GM19023 (cell line): ENCODE data around the gene NABP1.
A peak's percentile ranks its signal among the peaks of the same experiment; 100 is the strongest.
"Not testable (repeated sequence)": the region's sequence is repeated elsewhere in the genome, so short reads cannot be mapped to it uniquely, and the experiment has no call there.

Experiments
- ATAC-seq: cut with Tn5 transposase; IDR thresholded peaks from one replicate; pipeline ENCODE4 v1.9.1; 2021; ENCODE audit warnings: mild to moderate bottlenecking, moderate library complexity; ENCODE audit not compliant: unreplicated experiment

The NABP1 gene, protein sequence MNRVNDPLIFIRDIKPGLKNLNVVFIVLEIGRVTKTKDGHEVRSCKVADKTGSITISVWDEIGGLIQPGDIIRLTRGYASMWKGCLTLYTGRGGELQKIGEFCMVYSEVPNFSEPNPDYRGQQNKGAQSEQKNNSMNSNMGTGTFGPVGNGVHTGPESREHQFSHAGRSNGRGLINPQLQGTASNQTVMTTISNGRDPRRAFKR

DNA sequence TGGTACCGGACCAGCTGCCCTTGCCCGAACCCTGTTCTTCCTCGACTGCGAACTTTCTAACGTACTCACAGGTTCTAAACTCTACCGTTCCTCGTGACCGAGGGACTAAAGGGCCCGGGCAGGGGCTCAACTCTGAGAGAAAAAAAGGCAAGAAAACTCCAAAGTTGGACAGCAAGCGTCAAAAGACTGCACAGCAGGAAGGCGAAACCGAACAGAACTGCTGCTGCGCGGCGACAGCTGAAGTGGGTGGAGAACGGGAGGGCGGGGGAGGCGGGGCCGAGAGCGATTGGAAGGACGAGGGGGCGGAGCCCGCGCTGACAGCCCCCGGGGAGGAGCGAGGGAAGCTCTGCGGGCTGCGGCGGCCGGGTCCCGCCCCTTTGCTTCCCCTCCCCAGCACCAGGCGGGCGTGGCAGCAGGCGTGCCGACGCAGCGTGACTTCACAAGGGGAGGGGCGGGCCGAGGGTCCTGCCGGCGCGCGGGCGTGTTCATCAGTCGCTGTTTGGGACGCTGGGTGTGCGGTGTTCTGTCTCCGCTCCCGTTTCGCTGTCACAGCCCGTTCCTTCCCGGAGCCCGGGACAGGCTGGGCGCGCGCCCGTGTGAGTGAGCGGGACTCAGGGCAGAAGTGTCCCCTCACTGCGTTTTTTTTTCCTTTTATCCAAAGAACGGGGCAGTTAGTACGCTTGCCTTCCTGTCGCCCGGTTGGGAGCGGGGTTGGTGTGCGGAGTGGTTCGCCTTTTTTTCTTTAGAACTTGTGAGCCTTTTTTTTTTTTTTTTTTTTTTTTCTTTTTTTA lies at the start of gene NABP1:
Gene NABP1, plus strand, starts transcription at position 491 of the 791 bp plus-strand sequence. CDS start 479 bp downstream, outside the sequence.
- peak; percentile 73 for ATAC-seq

DNA sequence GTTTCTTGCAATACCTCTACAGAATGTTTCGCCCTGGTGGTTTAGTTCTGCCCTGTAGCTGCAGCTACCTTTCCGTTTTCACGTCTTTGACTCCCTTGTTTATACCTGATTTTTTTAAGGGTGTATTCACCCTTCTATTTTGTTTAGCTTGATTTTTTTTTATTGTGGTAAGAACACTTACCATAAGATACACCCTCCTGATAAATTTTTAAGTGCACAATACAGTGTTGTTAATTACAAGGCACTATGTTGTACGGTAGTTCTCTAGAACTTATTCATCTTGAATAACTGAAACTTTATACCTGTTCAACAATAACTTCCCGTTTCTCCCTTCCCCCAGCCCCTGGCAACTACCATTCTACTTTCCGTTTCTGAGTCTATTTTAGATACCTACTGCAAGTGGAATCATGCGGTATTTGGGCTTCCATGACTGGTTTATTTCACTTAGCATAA lies 48.9 kb upstream of the NABP1 start:
- no peak for ATAC-seq

DNA sequence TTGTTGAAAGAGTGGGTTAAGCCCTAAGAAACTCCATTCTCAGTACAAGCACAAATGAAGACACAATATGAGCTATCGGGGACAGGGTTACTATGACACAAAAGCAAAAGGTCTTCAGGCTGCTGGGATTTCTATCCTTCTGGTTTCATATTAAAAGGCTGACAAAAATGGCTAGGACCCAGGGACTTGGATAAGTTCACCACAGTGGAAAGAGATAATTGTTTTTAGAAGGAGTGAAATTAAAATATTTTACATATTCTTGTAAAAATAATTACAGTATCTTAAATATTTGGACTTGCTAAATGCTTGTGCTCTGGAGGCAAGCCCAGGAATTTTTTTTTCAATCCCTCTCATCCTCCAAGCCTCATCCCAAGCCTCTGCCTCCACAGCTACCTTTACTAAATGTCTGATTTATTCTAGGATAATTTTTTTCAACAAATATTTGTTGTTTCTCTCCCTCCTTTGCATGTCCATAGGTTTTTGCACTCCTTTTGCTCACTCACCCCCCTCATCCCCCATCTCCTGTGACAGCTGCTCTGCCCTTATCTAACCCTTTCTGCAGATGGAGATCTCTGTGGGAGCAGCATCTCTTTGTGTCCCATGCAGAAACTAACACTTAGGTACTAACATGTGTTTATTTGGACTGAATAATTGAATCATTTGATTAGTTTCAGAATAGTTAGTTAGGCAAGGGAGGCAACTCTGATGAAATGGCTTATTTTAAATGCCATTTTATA lies 47.8 kb upstream of the NABP1 start:
- no peak for ATAC-seq

DNA sequence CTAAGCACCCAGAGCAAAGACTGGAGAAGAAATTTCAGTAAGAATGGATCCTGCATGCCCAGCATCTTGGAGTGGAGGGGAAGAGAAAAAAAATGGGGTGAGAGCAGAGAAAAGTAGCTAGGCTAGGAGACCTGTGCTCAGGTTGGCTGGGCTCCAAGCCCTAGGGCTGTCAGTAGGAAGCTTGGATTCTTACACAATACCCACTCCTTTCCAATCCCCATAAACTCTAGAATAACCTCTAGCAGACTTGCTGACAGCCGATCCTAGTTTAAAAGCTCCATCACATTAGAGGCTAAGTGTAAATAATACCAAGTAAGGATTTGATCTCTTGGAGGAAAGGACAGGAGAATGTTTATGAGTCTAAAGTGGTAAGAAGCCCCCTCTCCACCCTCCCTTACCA lies 46.2 kb upstream of the NABP1 start:
- ATAC-seq: no peak

DNA sequence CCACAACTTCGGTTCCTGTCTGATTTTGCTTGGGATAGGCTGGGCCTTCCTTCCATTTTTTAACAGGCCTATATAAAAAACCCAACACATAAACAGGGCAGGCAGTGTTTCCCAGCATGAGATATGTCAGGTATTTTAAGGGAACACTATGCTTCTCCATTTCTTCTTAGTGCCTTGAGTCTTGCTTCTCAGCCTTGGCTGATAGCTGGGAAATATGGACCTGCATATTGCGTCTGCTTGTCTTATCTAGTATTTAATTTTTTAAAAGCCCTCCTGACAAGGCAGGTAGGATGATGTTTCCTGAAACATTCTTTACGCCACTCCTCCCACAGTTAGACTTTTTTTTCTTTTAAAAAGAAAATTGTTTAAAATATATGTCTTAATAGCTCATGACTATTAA lies 45.5 kb upstream of the NABP1 start:
- ATAC-seq: no peak

DNA sequence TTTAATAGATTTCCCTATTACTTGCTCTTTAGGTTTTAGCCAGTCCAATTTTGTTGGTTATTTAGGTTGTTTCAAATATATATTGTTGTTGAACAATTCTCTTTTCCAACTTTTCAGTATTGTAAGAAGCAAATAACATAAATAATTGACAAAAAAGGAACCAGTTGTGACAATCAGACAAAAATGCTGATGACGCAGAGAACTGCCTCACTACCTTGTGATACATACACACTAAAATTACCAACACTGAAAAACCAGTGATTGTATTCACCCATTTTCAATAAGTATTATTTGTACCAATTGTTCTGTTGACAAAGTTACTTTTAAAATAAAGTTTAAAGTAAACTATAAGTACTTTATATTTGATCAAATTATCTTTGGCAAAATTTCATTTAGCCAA lies 43.1 kb upstream of the NABP1 start:
- ATAC-seq: no peak

DNA sequence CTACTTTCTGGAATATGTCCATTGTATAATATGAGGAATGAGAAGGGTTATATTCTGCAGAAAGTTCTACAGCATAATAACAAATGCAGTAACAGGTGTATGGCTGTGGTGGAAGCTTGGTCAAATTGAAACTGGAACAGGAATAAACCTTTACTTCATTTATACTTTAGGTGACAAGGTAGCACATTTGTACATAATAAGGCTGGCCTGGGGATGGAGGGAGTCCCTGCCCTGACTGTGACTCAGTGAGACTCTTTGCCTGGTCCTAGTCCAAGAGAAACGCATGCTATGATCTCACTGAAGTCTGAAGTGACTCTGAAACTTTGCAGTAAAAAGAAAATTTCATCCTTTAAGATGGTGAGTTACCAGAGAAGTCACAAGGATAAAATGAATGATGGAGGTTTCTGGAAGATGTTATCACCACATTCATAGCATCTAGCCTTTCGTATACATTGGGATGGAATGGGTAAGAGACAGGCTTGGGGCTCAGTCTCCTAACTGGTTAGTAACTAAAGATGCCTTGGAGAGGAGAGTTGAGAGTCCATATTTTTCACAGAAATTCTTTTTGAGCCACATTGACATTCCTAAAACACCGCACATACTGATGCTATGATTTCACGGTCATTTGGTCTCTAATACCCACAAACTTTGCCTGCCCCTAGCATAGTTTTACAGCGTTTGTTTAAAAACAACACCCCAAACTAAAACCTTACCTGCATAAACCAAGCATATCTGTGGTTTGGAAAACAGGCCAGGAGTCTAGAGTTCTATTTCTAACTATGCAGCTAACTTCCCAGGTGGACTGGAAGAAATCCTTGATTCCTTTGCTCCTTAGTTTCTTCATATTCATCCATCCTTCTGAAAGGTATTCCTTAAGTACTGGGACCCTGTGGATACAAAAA lies 42.4 kb upstream of the NABP1 start:
- peak; percentile 72 for ATAC-seq

DNA sequence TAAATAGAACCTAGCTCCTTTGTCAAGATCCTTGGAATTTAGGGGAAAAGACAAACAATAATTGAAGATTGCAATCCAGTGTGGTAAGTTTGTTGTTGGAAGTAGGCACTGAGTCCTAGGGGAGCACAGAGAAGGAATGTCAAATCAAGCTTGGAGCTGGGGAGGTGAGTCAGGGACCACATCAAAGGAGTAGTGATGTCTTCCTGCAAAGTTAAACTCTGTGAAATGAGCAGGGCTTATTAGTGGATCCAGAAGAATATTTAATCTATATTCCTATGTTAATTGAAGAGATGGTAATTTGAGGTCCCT lies 41.7 kb upstream of the NABP1 start:
- ATAC-seq: no peak

DNA sequence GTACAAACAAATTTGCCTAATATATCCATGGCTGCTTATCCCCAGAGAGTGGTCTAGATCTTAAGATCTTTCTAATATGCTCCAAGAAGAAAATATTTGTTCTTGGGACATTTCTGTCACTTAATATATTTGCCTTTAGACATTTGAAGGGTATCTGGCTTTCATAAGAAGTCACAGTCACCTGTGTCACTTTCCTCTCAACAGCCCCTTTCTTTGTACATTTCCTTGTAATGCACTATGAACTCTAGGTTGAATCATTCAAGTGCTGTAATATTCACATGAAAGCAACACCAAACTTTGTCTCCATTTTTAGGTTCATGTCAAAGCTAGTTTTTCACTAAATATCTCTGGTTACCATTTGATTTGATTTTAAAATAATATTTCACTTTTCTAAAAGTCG lies 41.4 kb upstream of the NABP1 start:
- no peak for ATAC-seq

DNA sequence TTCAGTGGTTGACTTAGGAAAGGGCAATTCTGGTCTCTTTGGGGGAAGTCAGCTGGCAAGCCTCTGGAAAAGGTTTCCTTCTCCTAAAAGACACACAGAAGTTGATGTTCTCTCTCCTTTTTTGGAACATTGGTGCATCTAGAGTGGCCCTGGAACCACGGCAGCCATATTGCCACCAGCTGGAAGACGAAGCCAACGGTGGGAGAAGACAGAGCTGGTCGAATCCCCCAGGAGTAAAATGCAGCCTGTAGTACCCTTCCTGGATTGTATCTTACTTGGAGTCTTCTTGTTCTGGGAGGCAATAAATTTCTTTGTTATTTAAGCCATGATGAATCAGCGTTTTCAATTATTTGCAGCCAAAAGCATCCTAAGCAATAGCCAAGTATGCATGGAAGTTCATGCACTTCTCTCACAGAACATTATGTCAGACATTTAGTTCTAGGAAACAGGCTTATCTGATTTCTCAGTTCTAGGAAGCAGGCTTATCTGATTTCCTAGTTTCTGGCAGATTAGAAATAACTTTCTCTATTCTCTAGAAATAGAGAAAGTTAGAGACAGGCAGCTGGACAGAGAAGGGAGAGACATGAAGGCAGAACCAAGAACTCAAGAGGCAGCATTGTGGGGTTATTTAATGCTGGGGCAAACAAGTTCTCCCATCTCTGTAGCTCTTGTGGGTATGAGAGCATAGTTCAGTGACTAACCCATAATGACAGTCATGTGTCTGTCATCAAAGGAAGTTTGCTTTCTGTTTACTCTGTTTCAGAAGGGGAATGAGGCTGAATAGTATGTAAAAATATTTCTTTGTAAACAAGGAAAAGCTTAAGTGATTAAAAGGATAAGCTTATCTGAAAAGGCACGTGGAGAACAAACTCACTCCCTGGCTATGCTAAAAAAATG lies 40.5 kb upstream of the NABP1 start:
- ATAC-seq: peak; percentile 75

DNA sequence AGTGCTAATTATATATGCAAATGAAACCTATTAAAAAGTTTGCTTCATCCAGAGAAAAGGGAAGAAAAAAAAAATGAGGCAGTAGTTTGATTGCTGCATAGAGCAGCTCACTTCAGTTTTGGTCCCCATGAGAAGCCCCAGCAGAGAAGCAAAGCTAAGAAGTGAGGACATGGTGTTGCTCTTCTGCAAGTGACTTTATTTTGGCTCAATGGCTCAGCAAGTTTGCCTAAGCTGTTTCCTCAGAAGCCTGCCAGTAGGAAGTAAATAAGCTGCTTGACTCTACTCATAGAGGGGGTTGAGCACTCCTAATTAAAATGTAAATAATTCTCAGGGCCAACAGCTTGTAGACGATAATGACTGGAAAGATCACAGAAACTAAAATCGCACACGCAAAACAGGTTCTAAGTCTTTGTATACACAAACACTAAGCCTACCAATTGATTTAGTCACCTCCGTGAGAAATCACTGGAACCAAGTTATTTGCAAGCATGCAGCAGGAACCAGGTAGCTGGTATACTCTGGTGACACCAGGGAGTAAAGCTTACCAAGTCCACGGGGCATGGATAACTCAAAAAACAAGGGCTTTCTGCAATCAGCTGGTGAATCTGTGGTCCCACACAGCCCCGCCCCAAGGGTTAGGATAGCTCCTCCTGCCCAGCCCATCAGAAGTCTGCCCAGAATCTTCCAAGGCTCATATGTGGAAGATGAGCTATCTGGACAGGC lies 39.7 kb upstream of the NABP1 start:
- ATAC-seq: peak; percentile 32

DNA sequence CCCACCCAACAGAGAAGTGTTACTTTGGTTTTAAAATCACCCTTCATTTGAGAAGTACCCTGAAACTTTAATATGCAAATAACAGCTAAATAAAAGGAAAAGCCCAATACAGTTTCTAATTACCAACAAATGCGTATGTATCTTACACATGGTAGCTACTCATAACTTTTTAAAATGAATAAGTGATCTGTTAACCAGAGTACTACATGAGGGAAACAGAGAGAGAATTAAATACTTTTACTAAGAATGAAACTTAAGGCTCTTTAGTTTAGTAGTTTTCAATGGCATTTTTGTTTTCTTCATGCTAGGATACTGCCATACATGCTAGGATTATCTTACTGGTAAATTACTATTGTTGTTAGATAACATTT lies 39.1 kb upstream of the NABP1 start:
- peak; percentile 6 for ATAC-seq

DNA sequence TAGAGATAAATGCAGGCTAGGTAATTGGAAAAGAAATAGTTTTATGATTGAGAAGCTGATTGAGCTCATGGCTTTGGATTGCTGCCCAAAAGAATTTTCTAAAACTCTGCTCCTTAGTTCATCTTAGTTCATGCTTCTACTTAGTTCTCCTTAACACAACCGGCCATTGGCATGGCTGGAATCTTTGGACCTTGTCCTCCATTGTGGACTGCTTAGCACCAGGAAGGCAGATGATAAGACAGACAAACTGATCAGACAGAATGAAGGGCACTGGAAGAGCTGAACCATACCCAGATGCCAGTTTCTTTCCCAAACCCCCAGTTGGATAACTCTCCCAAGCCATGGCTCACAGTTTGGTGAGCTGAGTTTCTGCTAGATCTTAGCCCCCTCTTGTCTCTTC lies 36.3 kb upstream of the NABP1 start:
- no peak for ATAC-seq

DNA sequence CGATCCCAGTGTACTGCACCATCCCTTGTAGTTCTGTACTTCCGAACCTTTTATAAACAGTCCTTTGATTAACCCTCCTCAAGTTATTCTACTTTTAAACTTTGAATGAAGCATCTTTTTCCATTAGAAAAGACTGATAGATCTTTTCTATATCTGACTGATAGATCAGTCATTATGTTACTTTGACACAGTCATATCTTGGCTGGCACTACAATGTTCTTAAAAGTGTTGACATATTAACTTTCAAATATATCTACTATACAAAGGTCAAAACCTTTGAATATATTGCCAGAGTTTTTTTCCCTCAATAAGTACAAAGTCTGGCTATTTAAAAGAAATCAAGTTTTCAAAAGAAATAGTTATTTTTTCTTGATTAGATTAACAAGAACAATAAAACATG lies 35.4 kb upstream of the NABP1 start:
- no peak for ATAC-seq

DNA sequence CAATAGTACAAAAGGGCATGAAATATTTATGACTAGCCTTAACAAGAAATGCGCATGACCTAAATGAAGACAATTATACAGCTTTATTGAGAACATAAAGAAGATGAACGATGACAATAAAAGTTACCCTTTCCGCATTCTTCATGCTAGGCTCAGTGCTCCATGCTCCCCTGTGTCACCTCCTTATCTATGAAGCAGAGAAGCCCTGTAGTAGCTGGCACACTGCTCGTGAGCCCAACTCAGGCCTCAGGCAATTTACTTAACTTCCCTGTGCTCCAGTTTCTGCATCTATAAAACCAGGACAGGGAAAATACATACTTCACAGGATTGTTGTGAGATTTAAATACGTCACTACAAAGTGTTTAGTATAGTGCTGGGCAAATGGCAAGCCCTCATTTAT lies 34.5 kb upstream of the NABP1 start:
- ATAC-seq: no peak

DNA sequence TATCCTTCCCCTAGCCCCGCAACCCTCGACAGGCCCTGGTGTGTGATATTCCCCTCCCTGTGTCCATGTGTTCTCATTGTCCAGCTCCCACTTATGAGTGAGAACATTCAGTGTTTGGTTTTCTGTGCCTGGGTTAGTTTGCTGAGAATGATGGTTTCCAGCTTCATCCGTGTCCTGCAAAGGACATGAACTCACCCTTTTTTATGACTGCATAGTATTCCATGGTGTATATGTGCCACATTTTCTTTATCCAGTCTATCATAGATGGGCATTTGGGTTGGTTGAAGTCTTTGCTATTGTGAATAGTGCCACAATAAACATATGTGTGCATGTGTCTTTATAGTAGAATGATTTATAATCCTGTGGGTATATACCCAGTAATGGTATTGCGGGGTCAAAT lies 33.3 kb upstream of the NABP1 start:
- ATAC-seq: not testable (repeated sequence)

DNA sequence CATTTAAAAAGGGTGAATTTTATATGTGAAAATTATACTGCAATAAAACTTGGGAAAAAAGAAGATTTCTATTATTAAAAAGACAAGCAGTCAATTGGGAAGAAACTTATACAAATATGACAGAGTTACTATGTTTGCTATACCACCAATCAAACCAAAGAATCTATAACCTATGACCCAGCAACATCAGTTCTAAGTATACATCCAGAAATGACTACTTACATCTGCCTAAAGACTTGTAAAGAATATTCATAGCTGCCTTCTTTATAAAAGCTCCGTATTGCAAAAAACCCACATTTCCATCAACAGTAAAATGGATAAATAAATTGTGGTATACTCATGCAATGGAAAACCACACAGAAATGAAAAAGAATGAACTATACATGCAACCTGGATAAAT lies 32.9 kb upstream of the NABP1 start:
- no peak for ATAC-seq

DNA sequence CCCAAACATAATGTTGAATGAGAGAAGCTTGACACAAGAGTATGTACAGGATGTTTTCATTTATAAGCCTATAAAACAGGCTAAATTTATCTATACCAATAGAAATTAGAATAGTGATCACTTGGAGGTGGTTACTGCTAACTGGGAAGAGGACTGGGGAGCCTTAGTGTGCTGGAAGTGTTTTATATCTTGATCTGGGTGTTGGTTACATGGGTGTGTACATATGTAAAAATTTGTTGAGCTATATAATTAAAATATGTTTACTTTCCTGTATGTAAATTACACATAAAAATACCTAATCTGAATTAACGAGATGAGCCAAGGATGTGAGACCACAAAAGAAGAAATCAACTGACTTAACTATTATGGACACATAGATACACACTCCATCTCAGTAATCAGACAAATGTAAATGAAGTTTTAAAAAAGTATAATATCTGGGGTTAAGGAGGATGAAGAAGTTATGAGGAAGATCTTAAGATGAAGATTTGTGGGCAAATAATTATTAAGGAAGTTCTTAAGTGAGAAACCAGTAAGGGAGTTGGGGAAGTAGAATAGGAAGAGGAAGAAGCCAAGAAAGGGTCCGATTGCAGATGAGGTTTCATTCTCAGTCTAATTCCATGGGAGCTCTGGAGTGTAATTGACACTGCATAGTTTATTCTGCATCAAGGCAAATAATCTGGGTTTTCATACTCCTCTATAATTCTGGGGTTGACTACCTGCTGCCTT lies 32.3 kb upstream of the NABP1 start:
- no peak for ATAC-seq
